Measurements from ENCODE around the gene PORCN.

PORCN gene

DNA sequence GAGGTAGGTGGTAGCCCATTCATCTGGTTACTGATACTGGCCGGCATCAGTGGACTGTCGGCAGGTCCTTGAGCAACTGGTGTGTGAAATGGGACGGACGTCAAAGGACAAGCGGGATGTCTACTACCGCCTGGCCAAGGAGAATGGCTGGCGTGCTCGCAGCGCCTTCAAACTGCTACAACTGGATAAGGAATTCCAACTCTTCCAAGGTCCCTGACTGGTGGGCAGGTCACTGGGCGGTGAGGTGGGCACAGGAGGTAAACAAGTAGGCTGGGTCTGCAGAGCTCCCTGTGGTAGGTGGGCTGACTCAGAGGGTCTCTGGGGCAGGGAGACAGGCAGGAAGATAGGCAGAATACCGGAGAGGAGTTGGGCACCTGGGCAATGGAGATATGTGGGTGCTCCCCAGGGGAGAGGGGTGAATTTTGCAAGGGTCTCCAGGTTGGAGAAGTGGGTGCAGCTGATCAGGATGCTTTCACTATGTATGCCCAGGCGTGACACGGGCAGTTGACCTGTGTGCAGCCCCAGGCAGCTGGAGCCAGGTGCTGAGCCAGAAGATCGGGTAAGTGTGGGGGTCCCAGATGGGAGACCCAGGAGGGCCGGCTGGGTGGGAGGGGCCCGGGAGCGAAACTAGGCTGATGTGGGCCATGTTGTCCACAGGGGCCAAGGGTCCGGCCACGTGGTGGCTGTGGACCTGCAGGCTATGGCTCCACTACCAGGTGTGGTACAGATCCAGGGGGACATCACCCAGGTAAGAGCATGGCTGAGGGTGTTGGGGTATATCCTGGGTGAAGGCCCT is 30.6 kb upstream of the PORCN start:
- TF ChIP-seq, protein P1, sequence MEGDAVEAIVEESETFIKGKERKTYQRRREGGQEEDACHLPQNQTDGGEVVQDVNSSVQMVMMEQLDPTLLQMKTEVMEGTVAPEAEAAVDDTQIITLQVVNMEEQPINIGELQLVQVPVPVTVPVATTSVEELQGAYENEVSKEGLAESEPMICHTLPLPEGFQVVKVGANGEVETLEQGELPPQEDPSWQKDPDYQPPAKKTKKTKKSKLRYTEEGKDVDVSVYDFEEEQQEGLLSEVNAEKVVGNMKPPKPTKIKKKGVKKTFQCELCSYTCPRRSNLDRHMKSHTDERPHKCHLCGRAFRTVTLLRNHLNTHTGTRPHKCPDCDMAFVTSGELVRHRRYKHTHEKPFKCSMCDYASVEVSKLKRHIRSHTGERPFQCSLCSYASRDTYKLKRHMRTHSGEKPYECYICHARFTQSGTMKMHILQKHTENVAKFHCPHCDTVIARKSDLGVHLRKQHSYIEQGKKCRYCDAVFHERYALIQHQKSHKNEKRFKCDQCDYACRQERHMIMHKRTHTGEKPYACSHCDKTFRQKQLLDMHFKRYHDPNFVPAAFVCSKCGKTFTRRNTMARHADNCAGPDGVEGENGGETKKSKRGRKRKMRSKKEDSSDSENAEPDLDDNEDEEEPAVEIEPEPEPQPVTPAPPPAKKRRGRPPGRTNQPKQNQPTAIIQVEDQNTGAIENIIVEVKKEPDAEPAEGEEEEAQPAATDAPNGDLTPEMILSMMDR (conservative IDR thresholded peaks at IDR 0.05): no peak
- no peak overlapping the region for H3K27ac ChIP-seq

DNA sequence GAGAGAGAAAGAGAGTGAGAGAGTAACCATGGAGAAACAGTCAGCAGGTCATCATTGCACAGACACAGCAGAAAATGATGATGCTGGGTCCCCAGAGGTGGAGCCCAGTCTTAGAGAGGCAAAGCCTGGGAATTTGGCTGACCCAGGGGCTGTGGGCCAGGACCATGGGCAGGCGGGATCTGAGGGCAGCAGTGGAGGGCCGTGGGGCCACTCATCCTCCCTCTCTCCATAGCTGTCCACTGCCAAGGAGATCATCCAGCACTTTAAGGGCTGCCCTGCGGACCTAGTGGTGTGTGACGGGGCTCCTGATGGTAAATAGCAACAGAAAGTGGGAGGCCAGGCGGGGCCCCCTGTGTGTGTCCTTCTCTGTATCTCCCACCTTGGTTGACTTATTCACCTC is 30.0 kb upstream of the PORCN start:
- H3K27ac ChIP-seq: no peak overlapping the region

DNA sequence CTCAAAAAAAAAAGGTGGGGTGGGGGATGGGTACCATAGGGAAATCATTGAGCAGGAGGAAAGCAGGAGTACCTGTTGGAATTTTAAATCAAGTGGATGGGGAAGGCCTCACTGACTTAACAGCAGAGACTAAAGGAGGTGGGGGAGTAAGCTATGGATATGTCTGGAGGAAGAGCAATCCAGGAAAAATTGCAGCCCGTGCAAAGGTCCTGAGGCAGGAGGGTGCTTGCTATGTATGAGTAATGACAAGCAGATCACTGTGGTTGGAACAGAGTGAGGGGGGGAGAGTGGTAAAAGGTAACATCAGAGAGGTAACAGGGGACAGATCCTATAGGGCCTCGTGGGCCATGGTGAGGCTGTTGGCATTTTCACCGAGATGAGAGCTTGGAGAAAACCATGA is 28.6 kb upstream of the PORCN start:
- TF ChIP-seq, protein P1 (conservative IDR thresholded peaks at IDR 0.05): no peak
- no peak overlapping the region for H3K27ac ChIP-seq

More for the DNA sequence above, 30.0 kb upstream of the PORCN start:
- TF ChIP-seq, protein P1 (conservative IDR thresholded peaks at IDR 0.05): no peak

DNA sequence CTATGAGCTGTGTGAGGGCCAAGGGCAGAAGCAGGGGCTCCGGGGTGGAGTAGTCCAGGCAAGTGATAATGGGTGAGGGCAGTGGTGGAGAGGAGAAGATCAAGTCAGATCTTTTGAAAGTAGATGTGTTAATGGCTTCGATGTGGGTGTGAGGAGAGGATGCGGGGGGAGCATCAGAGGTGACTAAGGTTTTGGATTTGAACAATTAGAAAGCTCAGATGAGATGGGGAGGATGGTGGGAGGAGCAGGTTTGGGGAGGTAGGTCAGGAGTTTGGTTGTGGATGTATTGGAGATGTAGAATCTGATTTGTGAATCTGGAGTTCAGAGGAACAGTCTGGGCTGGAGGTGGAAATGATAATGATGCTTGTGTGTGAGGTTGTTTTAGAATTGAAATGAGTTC is 28.2 kb upstream of the PORCN start:
- H3K27ac ChIP-seq: no peak overlapping the region
- TF ChIP-seq, protein P1 (conservative IDR thresholded peaks at IDR 0.05): no peak

DNA sequence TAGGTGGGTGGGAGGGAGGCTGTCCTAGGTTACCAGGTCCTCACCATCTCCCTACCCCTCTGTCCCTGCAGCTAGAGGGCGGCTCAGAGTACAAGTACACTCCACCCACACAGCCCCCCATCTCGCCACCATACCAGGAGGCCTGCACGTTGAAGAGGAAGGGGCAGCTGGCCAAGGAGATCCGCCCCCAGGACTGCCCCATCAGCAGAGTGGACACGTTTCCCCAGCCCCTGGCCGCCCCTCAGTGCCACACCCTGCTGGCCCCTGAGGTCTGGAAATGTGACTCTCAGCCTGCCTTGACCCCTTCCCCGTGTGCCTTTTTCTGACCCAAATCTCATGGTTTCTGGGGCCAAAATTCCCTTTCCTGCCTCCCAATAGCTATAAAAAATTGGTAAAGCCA is 26.3 kb upstream of the PORCN start:
- no peak overlapping the region for H3K27ac ChIP-seq
- TF ChIP-seq, protein P1 (conservative IDR thresholded peaks at IDR 0.05): no peak

DNA sequence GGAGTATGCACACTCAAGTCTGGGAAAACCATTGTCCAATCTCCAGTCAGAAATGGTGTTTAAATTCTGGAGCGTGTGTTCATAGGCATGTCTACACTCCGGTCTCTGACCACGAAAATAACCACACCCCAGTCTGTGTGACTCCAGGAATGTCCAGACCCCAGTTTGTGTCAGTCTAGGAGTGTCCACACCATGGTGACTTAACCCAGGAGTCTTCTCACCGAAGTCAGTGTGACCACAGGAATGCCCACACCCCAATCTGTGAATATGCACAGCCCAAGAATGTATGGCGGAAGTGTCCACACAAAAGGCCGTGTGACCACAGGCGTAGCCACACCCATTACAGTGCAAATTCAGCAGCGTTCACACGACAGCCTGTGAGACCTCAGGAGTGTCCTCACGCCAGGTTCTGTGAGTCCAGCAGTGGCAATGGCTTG is 21.4 kb upstream of the PORCN start:
- no peak overlapping the region for H3K27ac ChIP-seq
- TF ChIP-seq, protein P1 (conservative IDR thresholded peaks at IDR 0.05): no peak

DNA sequence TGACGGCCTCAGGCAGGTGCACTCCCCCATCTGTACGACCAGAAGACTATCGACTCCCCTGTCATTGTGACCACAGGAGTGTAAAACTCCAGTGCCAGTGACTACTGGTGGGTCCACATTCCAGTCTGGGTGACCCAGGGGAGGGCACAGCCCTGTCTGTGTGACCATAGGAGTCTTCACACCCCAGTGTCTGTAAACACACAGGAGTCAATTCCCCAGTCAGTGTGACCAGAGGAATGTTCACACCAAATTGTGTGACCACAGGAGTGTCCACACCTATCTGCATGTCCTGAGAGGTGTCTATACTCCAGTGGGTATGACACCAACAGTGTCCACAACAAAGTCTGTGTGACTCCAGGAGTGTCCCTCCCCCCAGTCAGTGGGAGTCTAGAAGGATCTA is 20.8 kb upstream of the PORCN start:
- TF ChIP-seq, protein P1 (conservative IDR thresholded peaks at IDR 0.05): no peak
- H3K27ac ChIP-seq: no peak overlapping the region

Measured in VCaP (cell line).